Fibroblast of lung (primary cell): ENCODE data around the gene ZNF680. TPM values are rescaled to one million over a fixed set of nuclear protein-coding genes. Genes with fewer than 3 reads are reported as not detected.
"Not testable (repeated sequence)": the region's sequence is repeated elsewhere in the genome, so short reads cannot be mapped to it uniquely, and the experiment has no call there.

Experiments used
- DNase-seq, 2 donors: peaks; one replicate each; pipeline versions ENCODE4 v3.0.0 to v3.0.0-alpha.2; 2010; ENCODE audit warnings: low read depth in 2 of 2
- H2AFZ ChIP-seq: 2 replicates; pipeline ENCODE4 v1.5.1; 2012; ENCODE audit warnings: low read length, control low read depth, inconsistent platforms
- H3K27ac ChIP-seq: 2 replicates; pipeline ENCODE4 v1.5.1; 2011; ENCODE audit warnings: low read length, control low read depth; ENCODE audit not compliant: insufficient read depth
- H3K27me3 ChIP-seq: 2 replicates; pipeline ENCODE4 v1.5.1; 2011; ENCODE audit warnings: mild to moderate bottlenecking, low read length; ENCODE audit not compliant: control insufficient read depth, insufficient read depth
- H3K36me3 ChIP-seq: 2 replicates; pipeline ENCODE4 v1.5.1; 2011; ENCODE audit warnings: low read length; ENCODE audit not compliant: control insufficient read depth, insufficient read depth
- H3K4me1 ChIP-seq: 2 replicates; pipeline ENCODE4 v1.5.1; 2011; ENCODE audit warnings: low read length; ENCODE audit not compliant: control insufficient read depth, insufficient read depth; ENCODE audit errors: extremely low read depth
- H3K4me2 ChIP-seq: 2 replicates; pipeline ENCODE4 v1.5.1; 2011; ENCODE audit warnings: low read length, control low read depth; ENCODE audit not compliant: insufficient read depth; ENCODE audit errors: extremely low read depth
- H3K4me3 ChIP-seq, 4 experiments: fragments of 200-600 bp in 1 of 4; sonication (generic) in 1 of 4; replicated peaks in 1 of 4; 2 replicates each; pipeline ENCODE4 v1.5.1; 2011 to 2016; ENCODE audit warnings: low read length in 4 of 4, low read depth in 3 of 4, mild to moderate bottlenecking in 3 of 4, control low read depth in 2 of 4, inconsistent platforms in 1 of 4, mixed read lengths in 1 of 4; ENCODE audit not compliant: insufficient read depth in 1 of 4; ENCODE audit errors: control extremely low read depth in 1 of 4
- H3K79me2 ChIP-seq: 2 replicates; pipeline ENCODE4 v1.5.1; 2012; ENCODE audit warnings: mild to moderate bottlenecking, low read length, inconsistent platforms; ENCODE audit not compliant: control insufficient read depth, insufficient read depth
- H3K9ac ChIP-seq: 2 replicates; pipeline ENCODE4 v1.5.1; 2011; ENCODE audit warnings: mild to moderate bottlenecking, low read length, control low read depth; ENCODE audit not compliant: insufficient read depth
- H3K9me3 ChIP-seq: 2 replicates; pipeline ENCODE4 v1.5.1; 2012; ENCODE audit warnings: low read depth, low read length; ENCODE audit not compliant: control insufficient read depth, insufficient read depth
- H4K20me1 ChIP-seq: 2 replicates; pipeline ENCODE4 v1.5.1; 2011; ENCODE audit warnings: low read length; ENCODE audit not compliant: control insufficient read depth, insufficient read depth; ENCODE audit errors: extremely low read depth
- CTCF ChIP-seq, 2 donors: IDR thresholded peaks in 1 of 2; conservative IDR thresholded peaks in 1 of 2; 1 replicate in 1 of 2; 2 replicates in 1 of 2; pipeline ENCODE4 v1.5.1; 2011 to 2012; ENCODE audit warnings: low read length in 2 of 2, control low read depth in 1 of 2, inconsistent platforms in 1 of 2, low read depth in 1 of 2, mild to moderate bottlenecking in 1 of 2
- EZH2 ChIP-seq: IDR thresholded peaks from 2 replicates; pipeline ENCODE4 v1.5.1; 2012; ENCODE audit warnings: low read length, control low read depth, mild to moderate bottlenecking; ENCODE audit errors: missing control alignments
- polyA plus RNA-seq, 2 donors: library from polyadenylated mRNA; depleted of rRNA in 1 of 2; stranded (reverse) in 1 of 2; unstranded in 1 of 2; fragments of >200 nt; gene quantifications; 2 replicates each; pipeline ENCODE4 v1.2.1, GENCODE V29; 2011 to 2012; ENCODE audit warnings: missing spikeins in 1 of 2
- total RNA-seq: library from RNA; depleted of rRNA; stranded (reverse); fragments of >200 nt; gene quantifications from 2 replicates; pipeline ENCODE4 v1.2.1, GENCODE V29; 2014

Gene ZNF680
- total and polyA plus RNA-seq, 2 donors (not counting 1 experiment from before 2014, with no cell fraction given), result 2.2 to 10.1 TPM

GRCh38 chr7:64555046-64555445 lies 7.8 kb downstream of the ZNF680 start:
- H4K20me1 ChIP-seq, result no peaks in the 10 kb centered on the region
- no peak overlapping the region for H3K4me2 ChIP-seq
- H3K4me3 ChIP-seq, result no peak overlapping the region
- no peaks in the 10 kb centered on the region for H3K9me3 ChIP-seq
- H3K9ac ChIP-seq, result no peak overlapping the region
- H3K4me1 ChIP-seq, result no peaks in the 10 kb centered on the region
- no peak overlapping the region for H3K27ac ChIP-seq
- no peak overlapping the region for H2AFZ ChIP-seq
- H3K27me3 ChIP-seq, result no peaks in the 10 kb centered on the region
- peaks cover 14% of the 10 kb centered on the region for H3K79me2 ChIP-seq
- TF ChIP-seq CTCF (conservative IDR thresholded peaks at IDR 0.05 in 1 of 2, IDR thresholded peaks at IDR 0.05 in 1 of 2; ENCODE audit: low read depth in 1 of 2, low read length in 2 of 2) (no peak), EZH2 (no peak)
- peak in 1 of 2 donors; percentile 59 for DNase-seq
- H3K36me3 ChIP-seq, result no peaks in the 10 kb centered on the region

- H3K9me3 ChIP-seq, H3K36me3 ChIP-seq, H3K4me1 ChIP-seq, H3K27me3 ChIP-seq, H4K20me1 ChIP-seq, H3K4me3 ChIP-seq, H3K4me2 ChIP-seq, DNase-seq, H3K9ac ChIP-seq, H2AFZ ChIP-seq, H3K27ac ChIP-seq: not testable (repeated sequence)
- peaks cover 16% of the 10 kb centered on the region for H3K79me2 ChIP-seq
These were observed 8.7 kb downstream of the ZNF680 start for GRCh38 chr7:64554188-64554587.

GRCh38 chr7:64551375-64552142 lies 11.3 kb downstream of the ZNF680 start:
- H3K9ac ChIP-seq, result no peak overlapping the region
- H3K36me3 ChIP-seq, result no peaks in the 10 kb centered on the region
- H3K4me2 ChIP-seq, result no peak overlapping the region
- H4K20me1 ChIP-seq, result no peaks in the 10 kb centered on the region
- no peaks in the 10 kb centered on the region for H3K9me3 ChIP-seq
- H3K27ac ChIP-seq, result no peak overlapping the region
- no peaks in the 10 kb centered on the region for H3K27me3 ChIP-seq
- H3K4me3 ChIP-seq, result no peak overlapping the region
- DNase-seq, result no peak
- no peak overlapping the region for H2AFZ ChIP-seq
- no peaks in the 10 kb centered on the region for H3K4me1 ChIP-seq
- TF ChIP-seq CTCF (conservative IDR thresholded peaks at IDR 0.05 in 1 of 2, IDR thresholded peaks at IDR 0.05 in 1 of 2; ENCODE audit: low read depth in 1 of 2, low read length in 2 of 2) (no peak), EZH2 (no peak)
- H3K79me2 ChIP-seq, result peaks cover 12% of the 10 kb centered on the region
